Cardiac fibroblast (primary cell): ENCODE measurements around the gene CCNH.

ENCODE experiments used
- DNase-seq, 2 donors: peaks; one replicate each; pipeline versions ENCODE4 v3.0.0 to v3.0.0-alpha.2; 2010; ENCODE audit warnings: low read depth in 2 of 2
- H3K4me3 ChIP-seq, 2 donors: replicated peaks in 1 of 2; 1 replicate in 1 of 2; 2 replicates in 1 of 2; pipeline ENCODE4 v1.5.1; 2011; ENCODE audit warnings: low read depth in 2 of 2, low read length in 2 of 2, mild to moderate bottlenecking in 2 of 2, moderate library complexity in 1 of 2
- TF ChIP-seq, protein P1 (sequence below): IDR thresholded peaks from one replicate; pipeline ENCODE4 v1.5.1; 2011; ENCODE audit warnings: low read depth, mild to moderate bottlenecking, low read length, inconsistent platforms

Gene CCNH

DNA sequence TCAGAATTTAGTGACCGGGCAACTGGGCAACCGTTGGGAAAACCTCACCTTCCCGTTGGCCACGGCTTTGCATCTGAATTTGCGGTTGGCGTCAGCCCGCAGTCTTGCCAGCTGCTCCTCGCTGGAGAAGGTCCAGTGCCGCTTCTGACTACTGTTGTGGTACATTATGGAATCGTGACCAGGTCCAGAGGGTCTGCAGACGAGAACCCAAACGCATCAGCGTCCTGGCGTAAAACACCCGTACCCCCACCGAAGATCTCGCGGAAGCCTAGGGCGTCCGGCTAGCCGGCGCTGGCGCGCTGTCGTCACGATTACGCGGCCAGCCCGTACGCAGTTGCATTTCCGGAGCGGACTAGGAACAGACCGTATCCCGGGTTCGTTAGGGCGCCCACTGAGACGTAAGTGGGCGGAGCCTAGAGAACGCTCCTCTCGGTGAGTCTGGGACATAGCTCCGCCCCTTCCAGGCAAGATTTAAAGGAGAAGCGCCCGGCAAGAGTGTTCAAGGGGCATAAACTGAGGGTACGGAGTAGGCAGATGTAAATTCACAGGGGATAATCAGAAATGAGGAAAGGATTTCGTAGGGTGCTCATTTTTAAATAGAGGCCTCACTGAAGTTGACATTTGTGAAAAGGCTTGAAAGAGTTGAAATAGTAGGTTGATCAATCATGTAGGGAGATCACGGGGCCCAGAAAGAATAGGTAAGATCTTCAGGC lies at the start of gene CCNH:
CCNH (minus strand) TSS at position 301 of the 713 bp plus-strand sequence; CDS start at position 165, 136 bp downstream.
- H3K4me3 ChIP-seq, result peak within 1 kb of the TSS; percentile 87 to 96
- peak; percentile 99 for DNase-seq
- TF ChIP-seq, protein P1, sequence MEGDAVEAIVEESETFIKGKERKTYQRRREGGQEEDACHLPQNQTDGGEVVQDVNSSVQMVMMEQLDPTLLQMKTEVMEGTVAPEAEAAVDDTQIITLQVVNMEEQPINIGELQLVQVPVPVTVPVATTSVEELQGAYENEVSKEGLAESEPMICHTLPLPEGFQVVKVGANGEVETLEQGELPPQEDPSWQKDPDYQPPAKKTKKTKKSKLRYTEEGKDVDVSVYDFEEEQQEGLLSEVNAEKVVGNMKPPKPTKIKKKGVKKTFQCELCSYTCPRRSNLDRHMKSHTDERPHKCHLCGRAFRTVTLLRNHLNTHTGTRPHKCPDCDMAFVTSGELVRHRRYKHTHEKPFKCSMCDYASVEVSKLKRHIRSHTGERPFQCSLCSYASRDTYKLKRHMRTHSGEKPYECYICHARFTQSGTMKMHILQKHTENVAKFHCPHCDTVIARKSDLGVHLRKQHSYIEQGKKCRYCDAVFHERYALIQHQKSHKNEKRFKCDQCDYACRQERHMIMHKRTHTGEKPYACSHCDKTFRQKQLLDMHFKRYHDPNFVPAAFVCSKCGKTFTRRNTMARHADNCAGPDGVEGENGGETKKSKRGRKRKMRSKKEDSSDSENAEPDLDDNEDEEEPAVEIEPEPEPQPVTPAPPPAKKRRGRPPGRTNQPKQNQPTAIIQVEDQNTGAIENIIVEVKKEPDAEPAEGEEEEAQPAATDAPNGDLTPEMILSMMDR, result no peak

DNA sequence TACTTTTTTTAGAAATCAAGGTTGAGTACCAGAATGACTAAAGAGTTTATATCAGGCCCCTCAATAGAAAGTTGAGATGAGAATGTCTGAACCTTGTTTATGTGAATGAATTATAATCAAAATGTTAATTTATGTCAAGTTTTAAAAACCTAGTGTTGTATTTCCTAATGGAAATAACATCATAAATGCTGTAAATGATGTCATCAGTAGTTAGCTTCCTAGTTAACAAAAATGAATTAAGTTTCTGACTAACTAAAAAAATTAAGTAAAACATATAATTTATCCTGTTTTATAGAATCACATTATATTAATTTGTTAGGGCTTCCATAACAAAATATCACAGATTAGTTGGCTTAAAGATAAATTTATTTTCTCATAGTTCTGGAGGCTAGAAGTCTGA lies 45.0 kb upstream of the CCNH start:
- no peak for DNase-seq
- no peak overlapping the region for H3K4me3 ChIP-seq
- TF ChIP-seq, protein P1, result no peak

DNA sequence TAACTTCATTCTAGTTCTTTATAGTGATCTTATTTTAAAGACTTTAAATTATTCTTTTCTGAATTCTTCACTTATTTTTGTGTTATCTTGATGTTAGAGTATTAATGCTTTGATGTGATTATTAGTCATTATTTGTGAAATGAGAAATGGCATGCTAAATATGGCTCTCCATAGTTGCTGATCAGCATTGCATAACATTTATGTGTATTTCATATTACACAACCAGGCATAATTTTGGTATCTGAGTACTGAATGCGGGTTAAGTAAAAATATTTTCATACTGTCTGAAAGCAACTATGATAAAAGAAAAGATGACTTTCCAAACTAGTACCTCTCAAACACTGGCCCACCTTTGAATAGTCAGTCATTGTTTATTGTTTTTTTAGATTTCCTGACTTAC lies 41.1 kb upstream of the CCNH start:
- H3K4me3 ChIP-seq, result no peak overlapping the region
- DNase-seq, result no peak
- TF ChIP-seq, protein P1, result no peak

DNA sequence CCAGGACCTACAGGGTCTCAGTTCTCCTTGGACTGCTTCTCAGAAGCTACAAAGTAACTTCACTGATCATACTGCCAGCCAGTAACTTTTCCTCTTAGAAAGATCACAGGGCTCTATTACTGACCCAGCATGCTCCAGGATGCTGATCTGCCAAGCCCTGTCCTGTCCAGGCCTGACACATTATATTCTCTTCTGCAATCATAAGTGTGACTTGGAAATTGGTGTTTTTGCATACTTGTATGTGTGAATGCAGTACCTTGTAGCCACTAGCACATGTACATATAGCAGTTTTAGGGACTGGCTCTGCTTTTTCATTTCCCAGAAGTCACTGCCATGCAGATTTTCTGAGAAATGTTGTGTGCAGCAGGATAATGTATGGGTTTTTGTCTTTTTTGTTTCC lies 40.1 kb upstream of the CCNH start:
- DNase-seq, result no peak
- no peak overlapping the region for H3K4me3 ChIP-seq
- TF ChIP-seq, protein P1, result no peak

DNA sequence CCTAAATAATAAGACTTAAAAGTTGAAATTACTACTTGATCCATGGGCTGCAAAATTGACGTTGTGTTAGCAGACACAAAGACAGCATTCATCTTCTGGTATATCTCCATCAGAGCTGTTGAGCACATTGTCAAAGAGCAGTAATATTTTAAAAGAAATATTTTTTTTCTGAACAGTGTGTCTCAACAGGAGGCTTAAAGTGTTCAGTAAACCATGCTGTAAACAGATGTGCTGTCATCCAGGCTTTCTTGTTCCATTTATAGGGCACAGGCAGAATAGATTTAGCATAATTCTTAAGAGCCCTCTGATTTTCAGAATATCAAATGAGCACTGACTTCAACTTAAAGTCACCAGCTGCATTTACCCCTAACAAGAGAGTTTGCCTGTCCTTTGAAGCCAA lies 29.7 kb upstream of the CCNH start:
- TF ChIP-seq, protein P1, result no peak
- no peak for DNase-seq
- no peak overlapping the region for H3K4me3 ChIP-seq

DNA sequence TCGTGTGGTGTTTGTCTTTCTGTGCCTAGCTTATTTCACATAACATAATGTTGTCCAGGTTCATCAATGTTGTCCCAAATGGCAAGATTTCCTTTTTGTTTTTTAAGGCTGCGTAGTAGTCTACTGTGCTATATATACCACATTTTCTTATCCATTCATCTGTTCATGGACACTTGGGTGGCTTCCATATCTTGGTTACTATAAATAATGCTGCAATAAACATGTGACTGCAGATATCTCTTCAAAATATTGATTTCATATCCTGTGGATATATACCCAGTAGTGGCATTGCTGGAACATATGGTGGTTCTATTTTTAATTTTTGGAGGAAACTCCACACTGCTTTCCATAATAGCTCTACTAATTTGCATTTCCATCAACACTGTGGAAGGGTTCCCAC lies 25.5 kb upstream of the CCNH start:
- DNase-seq, result no peak
- no peak overlapping the region for H3K4me3 ChIP-seq
- TF ChIP-seq, protein P1, result no peak

DNA sequence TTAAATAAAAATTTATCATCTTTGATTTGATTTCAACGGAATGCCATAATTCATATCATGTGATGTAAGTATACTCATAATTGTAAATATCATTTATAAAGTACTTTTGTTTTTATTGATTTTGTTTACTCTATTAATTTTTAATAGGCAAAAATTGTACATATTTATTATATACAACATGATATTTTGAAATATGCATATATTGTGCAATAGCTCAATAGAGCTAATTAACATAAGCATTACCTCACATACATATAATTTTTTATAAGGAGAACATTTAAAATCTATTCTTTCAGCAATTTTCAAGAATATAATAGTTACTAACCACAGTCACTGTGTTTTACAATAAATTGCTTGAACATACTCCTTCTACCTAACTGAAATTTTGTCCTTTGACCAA lies 25.0 kb upstream of the CCNH start:
- no peak for DNase-seq
- TF ChIP-seq, protein P1, result no peak
- H3K4me3 ChIP-seq, result no peak overlapping the region
